K562 (cell line): ENCODE data around the gene KNDC1. TPM values are rescaled to one million over a fixed set of nuclear protein-coding genes. Genes with fewer than 3 reads are reported as not detected.

Experiments
- ATAC-seq: fragments of 200-7000 bp; cut with Tn5 transposase; 3 replicates; pipeline ENCODE4 v1.9.1; 2020; ENCODE audit warnings: moderate library complexity
- BruUV-seq: library from RNA; stranded (reverse); fragments of 400-500 nt; replicated peaks from 2 replicates; lab custom pipeline; 2021; lab: Mats Ljungman, UMichigan
- CTCF ChIA-PET: fragments of 300-600 bp; formaldehyde crosslinking; extraction: SDS; loops from one replicate; lab custom pipeline; 2021; ENCODE audit warnings: low intra/inter-chr PET ratio; lab: Yijun Ruan, JAX
- POLR2A ChIA-PET: fragments of 300-600, 350-650 bp; sonication (Branson Sonifier 250); formaldehyde crosslinking; extraction: SDS; loops from one replicate; lab custom pipeline; 2021; ENCODE audit warnings: antibody characterized with exemption, inconsistent platforms; lab: Yijun Ruan, JAX
- DNase-seq, 4 experiments: peaks; one replicate each; pipeline versions ENCODE4 v3.0.0 to v3.0.0-alpha.2; 2011 to 2018; ENCODE audit warnings: low spot score in 3 of 4, mixed read lengths in 3 of 4; ENCODE audit errors: extremely low read depth in 1 of 4
- FAIRE-seq: peaks from 2 replicates; lab custom pipeline; 2011; peaks lifted over from hg19 to GRCh38; lab: Jason Lieb, UNC
- H2AFZ ChIP-seq: 2 replicates; pipeline ENCODE4 v1.6.0; 2011; ENCODE audit warnings: low read depth, low read length, control low read depth, inconsistent platforms
- H3K27ac ChIP-seq: fragments of 200-600 bp; 3 replicates; pipeline ENCODE4 v1.8.0; 2011; ENCODE audit warnings: low read depth, mild to moderate bottlenecking, control low read depth, inconsistent platforms, low read length, moderate library complexity, mixed read lengths; ENCODE audit errors: extremely low read depth
- H3K27me3 ChIP-seq, 2 experiments: fragments of 300-600 bp in 1 of 2; 2 replicates in 1 of 2; 3 replicates in 1 of 2; pipeline versions ENCODE4 v1.6.0 to v1.8.0; 2011; ENCODE audit warnings: inconsistent platforms in 2 of 2, low read length in 2 of 2, mild to moderate bottlenecking in 1 of 2, mixed read lengths in 1 of 2, moderate library complexity in 1 of 2; ENCODE audit not compliant: control insufficient read depth in 2 of 2, insufficient read depth in 2 of 2
- H3K36me3 ChIP-seq: fragments of 300-600 bp; 3 replicates; pipeline ENCODE4 v1.8.0; 2011; ENCODE audit warnings: mild to moderate bottlenecking, low read length, inconsistent platforms; ENCODE audit not compliant: control insufficient read depth, insufficient read depth
- H3K4me1 ChIP-seq, 2 experiments: fragments of 200-600 bp in 1 of 2; replicated peaks in 1 of 2; 2 replicates in 1 of 2; 3 replicates in 1 of 2; pipeline versions ENCODE4 v1.5.1 to v1.8.0; 2011; ENCODE audit warnings: inconsistent platforms in 2 of 2, low read length in 2 of 2, mild to moderate bottlenecking in 1 of 2, mixed read lengths in 1 of 2, moderate library complexity in 1 of 2; ENCODE audit not compliant: control insufficient read depth in 2 of 2, insufficient read depth in 2 of 2
- H3K4me2 ChIP-seq: 2 replicates; pipeline ENCODE4 v1.6.1; 2011; ENCODE audit warnings: low read length, control low read depth, inconsistent platforms, mixed read lengths; ENCODE audit not compliant: insufficient read depth
- H3K4me3 ChIP-seq: fragments of 200-600 bp; sonication (generic), shearing (Covaris generic); 2 replicates; pipeline ENCODE4 v1.5.1; 2016; ENCODE audit warnings: control low read depth, inconsistent platforms
- H3K79me2 ChIP-seq: fragments of 200-600 bp; 3 replicates; pipeline ENCODE4 v1.8.0; 2011; ENCODE audit warnings: low read length, inconsistent platforms; ENCODE audit not compliant: control insufficient read depth, insufficient read depth
- H3K9ac ChIP-seq, 2 experiments: 2 replicates each; pipeline versions ENCODE4 v1.6.0 to v1.6.1; 2011; ENCODE audit warnings: low read depth in 2 of 2, low read length in 2 of 2, control low read depth in 1 of 2, inconsistent platforms in 1 of 2, mild to moderate bottlenecking in 1 of 2, mixed read lengths in 1 of 2; ENCODE audit not compliant: insufficient read depth in 1 of 2
- H3K9me1 ChIP-seq: one replicate; pipeline ENCODE4 v1.6.0; 2011; ENCODE audit warnings: inconsistent platforms, mild to moderate bottlenecking, low read length, moderate library complexity; ENCODE audit not compliant: control insufficient read depth, insufficient read depth
- H3K9me3 ChIP-seq: replicated peaks from 2 replicates; pipeline ENCODE4 v1.5.1; 2011; ENCODE audit warnings: low read depth, low read length, inconsistent platforms; ENCODE audit not compliant: control insufficient read depth, insufficient read depth
- H4K20me1 ChIP-seq: replicated peaks from 2 replicates; pipeline ENCODE4 v1.6.1; 2011; ENCODE audit warnings: low read length, inconsistent platforms, mixed read lengths; ENCODE audit not compliant: control insufficient read depth, insufficient read depth
- CCNT2 ChIP-seq: IDR thresholded peaks from 2 replicates; pipeline ENCODE4 v1.6.1; 2011; ENCODE audit warnings: borderline replicate concordance, low read depth, mild to moderate bottlenecking, moderate library complexity, mixed read lengths, low read length; ENCODE audit not compliant: insufficient read length; ENCODE audit errors: extremely low read depth
- KDM2B ChIP-seq: fragments of 250-450 bp; sonication (Bioruptor Pico); IDR thresholded peaks from 2 replicates; pipeline ENCODE4 v1.8.0; 2021; ENCODE audit warnings: mild to moderate bottlenecking, moderate library complexity
- NCOR1 ChIP-seq: fragments of 450-650 bp; IDR thresholded peaks from 2 replicates; pipeline ENCODE4 v1.6.1; 2016; ENCODE audit warnings: mild to moderate bottlenecking, moderate library complexity
- RBM14 ChIP-seq: fragments of 200-400 bp; formaldehyde crosslinking; IDR thresholded peaks from 2 replicates; pipeline ENCODE4 v1.6.1; 2018; ENCODE audit warnings: low read depth, mild to moderate bottlenecking, low read length, moderate library complexity, borderline replicate concordance; ENCODE audit not compliant: insufficient read depth
- SIN3A ChIP-seq, 2 experiments: fragments of 150-350 bp in 1 of 2; IDR thresholded peaks; 2 replicates each; pipeline ENCODE4 v1.6.1; 2011 to 2016; ENCODE audit warnings: borderline replicate concordance in 2 of 2, low read depth in 2 of 2, low read length in 2 of 2, mild to moderate bottlenecking in 2 of 2, moderate library complexity in 2 of 2; ENCODE audit not compliant: control insufficient read depth in 1 of 2
- SOX6 ChIP-seq: fragments of 450-650 bp; IDR thresholded peaks from 2 replicates; pipeline ENCODE4 v1.6.1; 2014; ENCODE audit warnings: mild to moderate bottlenecking
- ZBTB7A ChIP-seq: IDR thresholded peaks from 2 replicates; pipeline ENCODE4 v1.6.1; 2011; ENCODE audit warnings: low read depth, mild to moderate bottlenecking, low read length, moderate library complexity, borderline replicate concordance; ENCODE audit not compliant: control insufficient read depth
- ZEB2 ChIP-seq: fragments of 450-650 bp; IDR thresholded peaks from 2 replicates; pipeline ENCODE4 v1.6.1; 2016
- ZNF3 ChIP-seq: fragments of 250-450 bp; sonication (Bioruptor Pico); IDR thresholded peaks from 2 replicates; pipeline ENCODE4 v1.5.0; 2021; ENCODE audit warnings: mild to moderate bottlenecking, moderate library complexity
- WGBS: fragments of 100-300 bp; shearing (Covaris generic); methylation state at CpG from one replicate; pipeline ENCODE4 v1.1.6; 2016; ENCODE audit warnings: low coverage, mixed read lengths; ENCODE audit not compliant: insufficient coverage; ENCODE audit errors: missing lambda C conversion rate; 5-methylcytosine and 5-hydroxymethylcytosine counted together
- in situ Hi-C: fragments of 300-500 bp; cut with MboI; formaldehyde crosslinking; loops from 4 replicates; pipeline ENCODE4 v1.15.0; 2018; ENCODE audit warnings: inconsistent platforms, mixed read lengths
- intact Hi-C: fragments of 100-400 bp; cut with micrococcal nuclease; formaldehyde crosslinking; loops from 2 replicates; pipeline ENCODE4 v1.14.2; 2022
- polyA plus RNA-seq, 8 experiments: library from polyadenylated mRNA; depleted of rRNA in 4 of 8; stranded (reverse) in 5 of 8; unstranded in 3 of 8; fragments of >200 nt; fragmentation: Nextera tagmentation in 2 of 8; fragmentation: Illumina TruSeq in 1 of 8; extraction: Ambion mirVana in 2 of 8; extraction: Trizol in 1 of 8; gene quantifications; 2 replicates each; pipeline versions ENCODE4 v1.2.1 to v1.2.3, GENCODE V29; 2011 to 2014; ENCODE audit warnings: inconsistent platforms in 1 of 8, missing spikeins in 1 of 8
- total RNA-seq, 7 experiments: library from RNA; depleted of rRNA in 6 of 7; stranded (reverse); fragments of >200 nt in 6 of 7; fragmentation: Illumina TruSeq in 2 of 7; extraction: Trizol in 2 of 7; gene quantifications; 2 replicates each; pipeline versions ENCODE4 v1.2.1 to v1.2.3, GENCODE V29; 2011 to 2021; ENCODE audit warnings: low replicate concordance in 1 of 7
- TF ChIP-seq, protein P1 (sequence below), 2 experiments: fragments of 450-650 bp; formaldehyde crosslinking in 1 of 2; IDR thresholded peaks; 2 replicates each; pipeline versions ENCODE4 v1.4.0 to v1.6.1; 2014 to 2020; ENCODE audit warnings: mild to moderate bottlenecking in 2 of 2, borderline replicate concordance in 1 of 2, low read depth in 1 of 2

Gene KNDC1
- total and polyA plus RNA-seq, 9 of the 15 experiments (the other 6 are each of a cell fraction or from before 2014, with no cell fraction given): 0.07 to 0.26 (median 0.11) TPM; not detected in 6

DNA sequence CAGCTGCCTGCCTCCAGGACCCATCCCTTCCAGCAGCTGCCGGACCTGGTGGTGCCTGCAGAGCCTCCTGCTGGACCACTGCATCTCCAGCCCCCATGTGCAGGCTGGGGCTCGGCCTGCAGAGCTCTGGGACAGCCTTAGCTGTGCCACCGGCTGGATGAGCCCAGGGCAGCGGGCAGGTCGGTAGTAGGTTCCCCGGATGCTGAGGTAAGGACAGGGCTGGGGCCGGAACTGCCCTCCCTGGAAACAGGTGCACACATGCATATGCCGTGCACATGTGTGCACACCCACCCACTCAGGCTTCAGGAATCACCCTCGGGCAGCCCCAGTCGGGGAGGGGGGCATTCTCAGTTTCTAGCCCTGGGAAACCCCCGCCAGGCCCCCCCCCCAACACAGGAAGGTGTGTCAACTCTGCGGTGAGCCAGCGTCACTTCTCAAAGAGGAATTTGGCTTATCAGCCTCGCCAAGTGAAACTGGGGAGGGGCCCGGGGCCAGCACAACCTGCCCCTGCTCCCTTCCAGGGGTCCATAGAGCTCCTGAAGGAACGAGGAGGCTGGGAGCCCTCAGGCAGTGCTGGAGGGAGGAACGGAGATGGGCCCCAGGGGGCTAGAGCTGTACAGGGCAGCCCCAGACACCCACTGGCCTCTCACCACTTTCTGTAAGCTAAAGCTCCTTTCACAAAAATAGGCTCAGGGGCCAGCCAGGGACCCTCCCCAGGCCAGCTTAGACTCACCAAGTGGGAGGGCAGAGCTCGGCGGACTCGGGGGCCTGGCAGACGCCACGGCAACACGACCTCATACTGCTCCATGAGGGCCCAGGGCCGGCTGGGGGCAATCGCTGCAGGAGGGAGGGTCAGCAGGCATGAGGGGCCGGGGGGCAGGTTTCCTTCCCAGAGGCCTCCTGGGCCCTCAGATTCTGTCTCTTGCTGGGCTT lies 115.0 kb downstream of the KNDC1 start:
- no peaks in the 10 kb centered on the region for H3K9me3 ChIP-seq
- peak overlapping the region; percentile 51 for H3K4me2 ChIP-seq
- peak overlapping the region; percentile 2; the same call in 1 of the 2 replicates for H3K4me3 ChIP-seq
- no peak for FAIRE-seq
- ATAC-seq: peak; percentile 13
- intact Hi-C loops (no loop called here), in situ Hi-C loops (no loop called here)
- peaks cover 8% of the 10 kb centered on the region; the same call in 1 of the 3 replicates for H3K36me3 ChIP-seq
- no peak overlapping the region; the same call in 2 of the 3 replicates for H3K27ac ChIP-seq
- peak; percentile 48 to 74 (median 60) for DNase-seq
- 14% methylated on average over 13 of the region's 26 CpGs for WGBS
- H3K79me2 ChIP-seq: no peaks in the 10 kb centered on the region
- POLR2A ChIA-PET: interaction anchor here (0.6 to 1.3 kb wide), 3 partner anchors 9 to 39 kb away, joined by 3 to 5 read pairs (median 3); no protein-coding TSS in a partner anchor
- H4K20me1 ChIP-seq: no peaks in the 10 kb centered on the region
- peak overlapping the region; percentile 14; the same call in 1 of the 2 replicates for H2AFZ ChIP-seq
- BruUV-seq: no TSS peak
- peak overlapping the region in 1 of 2 experiments; percentile 84; a peak in 2 of 4 replicates for H3K9ac ChIP-seq
- peaks cover 3% of the 10 kb centered on the region for H3K9me1 ChIP-seq
- H3K27me3 ChIP-seq: no peaks in the 10 kb centered on the region
- CTCF ChIA-PET: no interaction called here
- peaks cover 40 to 94% of the 10 kb centered on the region in 2 experiments for H3K4me1 ChIP-seq
- TF ChIP-seq CCNT2 (peak; percentile 9), RBM14 (no peak), NCOR1 (no peak), ZBTB7A (peak; percentile 84), SOX6 (no peak), ZNF3 (no peak), KDM2B (CRISPR knock-in tag) (no peak), SIN3A (IDR thresholded peaks at IDR 0.05; ENCODE audit: borderline replicate concordance in 2 of 2, control insufficient read depth in 1 of 2, low read depth in 2 of 2, low read length in 2 of 2) (no peak), ZEB2 (peak; percentile 56; the same call in 1 of the 2 replicates)
- TF ChIP-seq, protein P1, sequence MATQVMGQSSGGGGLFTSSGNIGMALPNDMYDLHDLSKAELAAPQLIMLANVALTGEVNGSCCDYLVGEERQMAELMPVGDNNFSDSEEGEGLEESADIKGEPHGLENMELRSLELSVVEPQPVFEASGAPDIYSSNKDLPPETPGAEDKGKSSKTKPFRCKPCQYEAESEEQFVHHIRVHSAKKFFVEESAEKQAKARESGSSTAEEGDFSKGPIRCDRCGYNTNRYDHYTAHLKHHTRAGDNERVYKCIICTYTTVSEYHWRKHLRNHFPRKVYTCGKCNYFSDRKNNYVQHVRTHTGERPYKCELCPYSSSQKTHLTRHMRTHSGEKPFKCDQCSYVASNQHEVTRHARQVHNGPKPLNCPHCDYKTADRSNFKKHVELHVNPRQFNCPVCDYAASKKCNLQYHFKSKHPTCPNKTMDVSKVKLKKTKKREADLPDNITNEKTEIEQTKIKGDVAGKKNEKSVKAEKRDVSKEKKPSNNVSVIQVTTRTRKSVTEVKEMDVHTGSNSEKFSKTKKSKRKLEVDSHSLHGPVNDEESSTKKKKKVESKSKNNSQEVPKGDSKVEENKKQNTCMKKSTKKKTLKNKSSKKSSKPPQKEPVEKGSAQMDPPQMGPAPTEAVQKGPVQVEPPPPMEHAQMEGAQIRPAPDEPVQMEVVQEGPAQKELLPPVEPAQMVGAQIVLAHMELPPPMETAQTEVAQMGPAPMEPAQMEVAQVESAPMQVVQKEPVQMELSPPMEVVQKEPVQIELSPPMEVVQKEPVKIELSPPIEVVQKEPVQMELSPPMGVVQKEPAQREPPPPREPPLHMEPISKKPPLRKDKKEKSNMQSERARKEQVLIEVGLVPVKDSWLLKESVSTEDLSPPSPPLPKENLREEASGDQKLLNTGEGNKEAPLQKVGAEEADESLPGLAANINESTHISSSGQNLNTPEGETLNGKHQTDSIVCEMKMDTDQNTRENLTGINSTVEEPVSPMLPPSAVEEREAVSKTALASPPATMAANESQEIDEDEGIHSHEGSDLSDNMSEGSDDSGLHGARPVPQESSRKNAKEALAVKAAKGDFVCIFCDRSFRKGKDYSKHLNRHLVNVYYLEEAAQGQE (IDR thresholded peaks at IDR 0.05; ENCODE audit: borderline replicate concordance): no peak
- TF ChIP-seq, protein P1 (CRISPR knock-in tag; IDR thresholded peaks at IDR 0.05; ENCODE audit: low read depth): no peak
